GM21381 (cell line): ENCODE data around the gene FUT8.
"Not testable (repeated sequence)": the region's sequence is repeated elsewhere in the genome, so short reads cannot be mapped to it uniquely, and the experiment has no call there.

Experiments
- ATAC-seq: cut with Tn5 transposase; IDR thresholded peaks from one replicate; pipeline ENCODE4 v1.9.1; 2021; ENCODE audit warnings: mild to moderate bottlenecking, moderate library complexity; ENCODE audit not compliant: unreplicated experiment

The FUT8 gene

GRCh38 chr14:65692566-65692965 is 280.0 kb downstream of the FUT8 start:
- not testable (repeated sequence) for ATAC-seq

- ATAC-seq, result no peak
Measured at GRCh38 chr14:65696801-65697200, 284.3 kb downstream of the FUT8 start.

GRCh38 chr14:65703521-65703920 is 291.0 kb downstream of the FUT8 start:
- no peak for ATAC-seq

- no peak for ATAC-seq
Measured at GRCh38 chr14:65703996-65704395, 291.5 kb downstream of the FUT8 start.

GRCh38 chr14:65704437-65704836 is 291.9 kb downstream of the FUT8 start:
- ATAC-seq, result no peak

- no peak for ATAC-seq
Measured at GRCh38 chr14:65704850-65705249, 292.3 kb downstream of the FUT8 start.

GRCh38 chr14:65709576-65709975 is 297.0 kb downstream of the FUT8 start:
- no peak for ATAC-seq

GRCh38 chr14:65716813-65717212 is 304.3 kb downstream of the FUT8 start:
- ATAC-seq, result not testable (repeated sequence)

GRCh38 chr14:65717384-65717915 is 304.9 kb downstream of the FUT8 start:
- not testable (repeated sequence) for ATAC-seq

GRCh38 chr14:65718629-65719028 is 306.1 kb downstream of the FUT8 start:
- no peak for ATAC-seq

- ATAC-seq, result no peak
Measured at GRCh38 chr14:65720171-65720570, 307.6 kb downstream of the FUT8 start.

- ATAC-seq, result no peak
Measured at GRCh38 chr14:65720743-65721142, 308.2 kb downstream of the FUT8 start.

GRCh38 chr14:65723348-65723747 is 310.8 kb downstream of the FUT8 start:
- peak; percentile 54 for ATAC-seq

GRCh38 chr14:65728604-65729003 is 316.1 kb downstream of the FUT8 start:
- ATAC-seq, result no peak

GRCh38 chr14:65729566-65729965 is 317.0 kb downstream of the FUT8 start:
- no peak for ATAC-seq

- peak; percentile 97 for ATAC-seq
Measured at GRCh38 chr14:65731933-65732506, 319.5 kb downstream of the FUT8 start.

GRCh38 chr14:65738339-65738738 is 325.8 kb downstream of the FUT8 start:
- no peak for ATAC-seq

- no peak for ATAC-seq
Measured at GRCh38 chr14:65745396-65746190, 333.1 kb downstream of the FUT8 start.

- no peak for ATAC-seq
Measured at GRCh38 chr14:65748796-65749195, 336.3 kb downstream of the FUT8 start.

- no peak for ATAC-seq
Measured at GRCh38 chr14:65749287-65749686, 336.8 kb downstream of the FUT8 start.

GRCh38 chr14:65750906-65751305 is 338.4 kb downstream of the FUT8 start:
- ATAC-seq, result no peak

- ATAC-seq, result no peak
Measured at GRCh38 chr14:65751510-65751909, 339.0 kb downstream of the FUT8 start.
